Measurements from ENCODE around the gene MSH5. TPM values are rescaled to one million over a fixed set of nuclear protein-coding genes. Genes with fewer than 3 reads are reported as not detected.
"Not testable (repeated sequence)": the region's sequence is repeated elsewhere in the genome, so short reads cannot be mapped to it uniquely, and the experiment has no call there.

MSH5 gene
- total RNA-seq, 1 donor from 2014 or later = 9.6 TPM

- DNase-seq = no peak
These were observed 40.1 kb downstream of the MSH5 start for GRCh38 chr6:31779908-31780307.

- DNase-seq = no peak
These were observed 40.9 kb downstream of the MSH5 start for GRCh38 chr6:31780507-31781243.

- no peak for DNase-seq
These were observed 41.7 kb downstream of the MSH5 start for GRCh38 chr6:31781244-31782125.

GRCh38 chr6:31782126-31782855 is 42.5 kb downstream of the MSH5 start:
- DNase-seq = no peak

GRCh38 chr6:31784098-31784925 is 44.5 kb downstream of the MSH5 start:
- no peak for DNase-seq

GRCh38 chr6:31785475-31785874 is 45.7 kb downstream of the MSH5 start:
- no peak for DNase-seq

- DNase-seq = peak; percentile 78
These were observed 51.7 kb downstream of the MSH5 start for GRCh38 chr6:31791324-31792089.

GRCh38 chr6:31792090-31792374 is 52.2 kb downstream of the MSH5 start:
- DNase-seq = no peak

GRCh38 chr6:31792761-31793171 is 53.0 kb downstream of the MSH5 start:
- no peak for DNase-seq

- DNase-seq = not testable (repeated sequence)
These were observed 54.1 kb downstream of the MSH5 start for GRCh38 chr6:31793927-31794245.

GRCh38 chr6:31794294-31794865 is 54.6 kb downstream of the MSH5 start:
- peak; percentile 30 for DNase-seq

GRCh38 chr6:31794866-31795615 is 55.2 kb downstream of the MSH5 start:
- peak; percentile 31 for DNase-seq

- peak; percentile 92 for DNase-seq
These were observed 56.0 kb downstream of the MSH5 start, which contains the start of gene VARS1 for GRCh38 chr6:31795616-31796298. VARS1 (minus strand) TSS chr6:31795752; CDS start chr6:31795217, 535 bp downstream.

- DNase-seq = no peak
These were observed 57.2 kb downstream of the MSH5 start for GRCh38 chr6:31796993-31797385.

- DNase-seq = no peak
These were observed 57.8 kb downstream of the MSH5 start for GRCh38 chr6:31797588-31797987.

- DNase-seq = no peak
These were observed 60.0 kb downstream of the MSH5 start for GRCh38 chr6:31799781-31800180.

GRCh38 chr6:31801031-31801927 is 61.5 kb downstream of the MSH5 start:
- DNase-seq = not testable (repeated sequence)

GRCh38 chr6:31805939-31806469 is 66.2 kb downstream of the MSH5 start:
- no peak for DNase-seq
